Uterus (tissue), 4 donors: ENCODE data around the gene HYDIN. TPM values are rescaled to one million over a fixed set of nuclear protein-coding genes. Genes with fewer than 3 reads are reported as not detected.

Experiments
- DNase-seq, 2 donors: peaks; one replicate each; pipeline ENCODE4 v3.0.0-alpha.2; 2019 to 2020
- H3K27ac ChIP-seq, 2 donors: fragments of 200-600 bp; sonication (generic); 1 replicate in 1 of 2; 2 replicates in 1 of 2; pipeline ENCODE4 v1.5.1; 2016 to 2018
- H3K27me3 ChIP-seq, 2 donors: fragments of 200-600 bp; sonication (generic); one replicate each; pipeline ENCODE4 v1.5.1; 2018 to 2019; ENCODE audit warnings: control low read depth in 1 of 2
- H3K36me3 ChIP-seq, 2 donors: fragments of 200-600 bp; sonication (generic); one replicate each; pipeline ENCODE4 v1.5.1; 2019; ENCODE audit warnings: control low read depth in 1 of 2
- H3K4me1 ChIP-seq, 2 donors: fragments of 200-600 bp; sonication (generic); one replicate each; pipeline ENCODE4 v1.5.1; 2018 to 2019; ENCODE audit warnings: control low read depth in 1 of 2
- H3K4me3 ChIP-seq, 2 donors: fragments of 200-600 bp; sonication (generic); 1 replicate in 1 of 2; 2 replicates in 1 of 2; pipeline ENCODE4 v1.5.1; 2018 to 2019; ENCODE audit warnings: mild to moderate bottlenecking in 1 of 2
- H3K9me3 ChIP-seq, 2 donors: fragments of 200-600 bp; sonication (generic); one replicate each; pipeline ENCODE4 v1.5.1; 2019; ENCODE audit warnings: control low read depth in 1 of 2
- CTCF ChIP-seq, 4 experiments: fragments of 200-600 bp in 2 of 4; fragments of 450-650 bp in 2 of 4; sonication (generic) in 2 of 4; IDR thresholded peaks; one replicate each; pipeline ENCODE4 v1.5.1; 2016 to 2019; ENCODE audit warnings: antibody characterized with exemption in 4 of 4, mild to moderate bottlenecking in 2 of 4, moderate library complexity in 1 of 4
- POLR2A ChIP-seq, 2 donors: fragments of 450-650 bp; IDR thresholded peaks; one replicate each; pipeline ENCODE4 v1.6.1; 2016; ENCODE audit warnings: antibody characterized with exemption in 2 of 2, mild to moderate bottlenecking in 1 of 2, moderate library complexity in 1 of 2
- intact Hi-C: fragments of 100-400 bp; cut with DNase I; formaldehyde crosslinking; loops from one replicate; pipeline ENCODE4 v1.15.1; 2023; ENCODE audit warnings: low total_unique reads
- total RNA-seq, 4 donors: library from RNA; depleted of rRNA in 3 of 4; stranded (reverse); fragments of >200 nt in 3 of 4; gene quantifications; one replicate each; pipeline versions ENCODE4 v1.1.0 to v1.2.4, GENCODE V29; 2014 to 2023
- donor health status: DM: yes; HTN: yes; CAD: no.

The HYDIN gene
- total RNA-seq, 4 donors from 2014 or later: under 0.01 to 23.6 (median 8.8) TPM

- Histone ChIP-seq H3K36me3 (no peaks in the 10 kb centered on the region), H3K4me3 (no peak overlapping the region), H3K27ac (no peak overlapping the region), H3K27me3 (no peaks in the 10 kb centered on the region), H3K9me3 (no peaks in the 10 kb centered on the region), H3K4me1 (no peaks in the 10 kb centered on the region)
- intact Hi-C loops: no loop called here
- TF ChIP-seq CTCF (IDR thresholded peaks at IDR 0.05): no peak
- DNase-seq: no peak
Measured at GRCh38 chr16:70805380-70805779, 425.1 kb downstream of the HYDIN start.

DNA sequence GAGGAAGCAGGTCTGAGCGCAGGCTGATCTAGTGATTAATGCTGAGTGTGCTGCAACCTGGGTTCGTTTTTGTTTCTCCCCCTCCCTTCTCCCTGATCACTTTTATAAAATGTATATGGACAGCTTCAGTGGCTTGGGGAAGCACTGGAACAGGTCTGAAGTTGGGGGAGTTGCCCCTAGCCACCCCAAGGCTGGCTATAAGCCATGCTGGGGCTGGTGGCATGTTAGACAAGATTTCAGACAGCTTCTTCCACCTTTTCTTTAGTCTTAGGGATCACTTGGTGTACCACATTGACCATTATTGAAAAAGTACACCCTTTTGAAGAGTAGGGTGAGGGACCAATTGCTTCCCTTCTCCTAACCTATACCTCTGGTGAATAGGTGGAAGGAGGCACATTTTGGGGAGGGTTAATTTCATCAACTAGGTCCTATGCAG, 425.8 kb downstream of the HYDIN start:
- DNase-seq: no peak
- peaks cover 0 to 3% of the 10 kb centered on the region in 2 donors for H3K4me1 ChIP-seq
- TF ChIP-seq POLR2A (IDR thresholded peaks at IDR 0.05) (no peak), CTCF (IDR thresholded peaks at IDR 0.05) (no peak)
- no peaks in the 10 kb centered on the region for H3K36me3 ChIP-seq
- H3K9me3 ChIP-seq: no peaks in the 10 kb centered on the region
- no peaks in the 10 kb centered on the region for H3K27me3 ChIP-seq
- H3K4me3 ChIP-seq: no peak overlapping the region
- intact Hi-C loops: no loop called here
- no peak overlapping the region for H3K27ac ChIP-seq

GRCh38 chr16:70804153-70804733, 426.3 kb downstream of the HYDIN start:
- no peaks in the 10 kb centered on the region for H3K27me3 ChIP-seq
- no peak overlapping the region for H3K27ac ChIP-seq
- H3K9me3 ChIP-seq: no peaks in the 10 kb centered on the region
- no peak overlapping the region for H3K4me3 ChIP-seq
- DNase-seq: no peak
- intact Hi-C loops: no loop called here
- H3K36me3 ChIP-seq: no peaks in the 10 kb centered on the region
- H3K4me1 ChIP-seq: peaks cover 0 to 7% of the 10 kb centered on the region in 2 donors
- TF ChIP-seq POLR2A (IDR thresholded peaks at IDR 0.05) (no peak), CTCF (IDR thresholded peaks at IDR 0.05) (no peak)

DNA sequence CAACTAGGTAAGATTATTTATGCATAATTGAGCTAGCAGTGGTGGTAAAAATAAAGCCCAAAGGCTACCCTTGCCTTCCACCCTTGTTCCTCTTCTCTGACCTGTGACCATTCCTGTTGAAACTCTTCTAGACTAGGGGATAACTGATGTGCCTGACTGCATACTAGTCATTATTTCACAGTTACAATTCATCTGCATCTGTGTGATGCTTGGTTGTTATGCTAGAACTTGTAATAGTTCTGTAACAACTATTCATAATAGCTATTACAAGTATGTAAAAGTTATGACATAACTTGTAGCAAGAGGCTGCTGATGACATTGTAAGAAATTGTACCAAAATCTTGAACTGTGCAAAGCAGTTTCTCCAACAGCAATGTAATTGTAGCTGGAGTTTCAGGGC, 427.2 kb downstream of the HYDIN start:
- H3K4me1 ChIP-seq: peaks cover 0 to 7% of the 10 kb centered on the region in 2 donors
- intact Hi-C loops: no loop called here
- no peaks in the 10 kb centered on the region for H3K9me3 ChIP-seq
- no peak overlapping the region for H3K4me3 ChIP-seq
- no peaks in the 10 kb centered on the region for H3K27me3 ChIP-seq
- no peak for DNase-seq
- no peaks in the 10 kb centered on the region for H3K36me3 ChIP-seq
- H3K27ac ChIP-seq: no peak overlapping the region
- TF ChIP-seq POLR2A (IDR thresholded peaks at IDR 0.05) (no peak), CTCF (IDR thresholded peaks at IDR 0.05) (no peak)

DNA sequence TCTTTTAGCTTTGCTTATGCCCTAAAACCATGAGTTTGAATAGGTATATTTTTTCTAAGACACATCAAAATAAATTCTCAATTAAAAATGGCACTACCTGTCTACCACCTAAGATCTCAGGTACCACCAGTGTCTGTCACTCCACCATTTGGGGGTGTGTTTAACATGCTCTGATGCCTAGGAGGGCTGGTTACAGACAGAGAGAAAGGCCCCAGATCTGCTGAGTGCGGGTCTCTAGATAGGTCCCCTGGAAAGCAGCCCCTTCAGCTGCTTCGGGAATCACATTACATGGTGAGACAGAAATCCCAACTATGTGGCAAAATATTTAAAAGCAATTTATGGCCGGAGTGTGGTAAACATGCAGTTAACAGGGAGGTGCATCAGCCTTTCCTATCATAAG, 428.9 kb downstream of the HYDIN start:
- intact Hi-C loops: no loop called here
- H3K27ac ChIP-seq: no peak overlapping the region
- peaks cover 0 to 7% of the 10 kb centered on the region in 2 donors for H3K4me1 ChIP-seq
- H3K4me3 ChIP-seq: no peak overlapping the region
- no peaks in the 10 kb centered on the region for H3K36me3 ChIP-seq
- no peak for DNase-seq
- TF ChIP-seq CTCF (IDR thresholded peaks at IDR 0.05) (no peak), POLR2A (IDR thresholded peaks at IDR 0.05) (no peak)
- H3K27me3 ChIP-seq: no peaks in the 10 kb centered on the region
- no peaks in the 10 kb centered on the region for H3K9me3 ChIP-seq
